ENCODE measurements around the gene KCNJ3. TPM values are rescaled to one million over a fixed set of nuclear protein-coding genes. Genes with fewer than 3 reads are reported as not detected.

Gene KCNJ3
- total RNA-seq, 1 experiment from 2014 or later = 0.31 TPM

DNA sequence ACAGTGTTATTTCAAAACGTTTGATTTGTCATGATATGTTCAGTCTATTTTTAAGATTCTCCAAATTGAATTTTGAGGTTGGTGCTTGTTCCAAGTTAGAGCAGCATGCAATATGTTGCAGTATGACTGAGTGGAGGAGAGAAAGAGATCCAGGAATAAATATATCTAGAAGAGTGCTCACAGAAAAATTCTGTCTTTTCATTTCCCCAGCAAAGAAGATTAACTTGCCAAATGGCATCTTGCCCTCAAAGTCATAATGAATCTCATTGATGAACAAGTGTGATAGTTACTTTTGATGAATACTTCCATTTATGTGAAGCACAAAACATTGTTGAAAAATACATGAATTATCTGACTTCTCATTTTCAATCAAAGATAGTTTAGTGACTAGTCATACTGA lies 95.9 kb downstream of the KCNJ3 start:
- Mint-ChIP-seq H3K4me1 (peaks cover 12% of the 10 kb centered on the region), H3K27me3 (ENCODE audit: low read depth) (no peaks in the 10 kb centered on the region), H3K27ac (no peak overlapping the region), H3K36me3 (no peaks in the 10 kb centered on the region), H3K9me3 (no peaks in the 10 kb centered on the region), H3K4me3 (no peak overlapping the region)
- ChIA-PET CTCF (no interaction called here), POLR2A (no interaction called here)
- ATAC-seq (no peak), DNase-seq (ENCODE audit: low spot score) (no peak)
- TF ChIP-seq, protein P1, sequence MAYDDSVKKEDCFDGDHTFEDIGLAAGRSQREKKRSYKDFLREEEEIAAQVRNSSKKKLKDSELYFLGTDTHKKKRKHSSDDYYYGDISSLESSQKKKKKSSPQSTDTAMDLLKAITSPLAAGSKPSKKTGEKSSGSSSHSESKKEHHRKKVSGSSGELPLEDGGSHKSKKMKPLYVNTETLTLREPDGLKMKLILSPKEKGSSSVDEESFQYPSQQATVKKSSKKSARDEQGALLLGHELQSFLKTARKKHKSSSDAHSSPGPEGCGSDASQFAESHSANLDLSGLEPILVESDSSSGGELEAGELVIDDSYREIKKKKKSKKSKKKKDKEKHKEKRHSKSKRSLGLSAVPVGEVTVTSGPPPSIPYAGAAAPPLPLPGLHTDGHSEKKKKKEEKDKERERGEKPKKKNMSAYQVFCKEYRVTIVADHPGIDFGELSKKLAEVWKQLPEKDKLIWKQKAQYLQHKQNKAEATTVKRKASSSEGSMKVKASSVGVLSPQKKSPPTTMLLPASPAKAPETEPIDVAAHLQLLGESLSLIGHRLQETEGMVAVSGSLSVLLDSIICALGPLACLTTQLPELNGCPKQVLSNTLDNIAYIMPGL (CRISPR knock-in tag; IDR thresholded peaks at IDR 0.05) = no peak
- TF ChIP-seq, protein P2, sequence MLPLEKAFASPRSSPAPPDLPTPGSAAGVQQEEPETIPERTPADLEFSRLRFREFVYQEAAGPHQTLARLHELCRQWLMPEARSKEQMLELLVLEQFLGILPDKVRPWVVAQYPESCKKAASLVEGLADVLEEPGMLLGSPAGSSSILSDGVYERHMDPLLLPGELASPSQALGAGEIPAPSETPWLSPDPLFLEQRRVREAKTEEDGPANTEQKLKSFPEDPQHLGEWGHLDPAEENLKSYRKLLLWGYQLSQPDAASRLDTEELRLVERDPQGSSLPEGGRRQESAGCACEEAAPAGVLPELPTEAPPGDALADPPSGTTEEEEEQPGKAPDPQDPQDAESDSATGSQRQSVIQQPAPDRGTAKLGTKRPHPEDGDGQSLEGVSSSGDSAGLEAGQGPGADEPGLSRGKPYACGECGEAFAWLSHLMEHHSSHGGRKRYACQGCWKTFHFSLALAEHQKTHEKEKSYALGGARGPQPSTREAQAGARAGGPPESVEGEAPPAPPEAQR (CRISPR knock-in tag; IDR thresholded peaks at IDR 0.05) = no peak
- TF ChIP-seq MYBL2 (CRISPR knock-in tag; IDR thresholded peaks at IDR 0.05) (no peak), NFYB (CRISPR knock-in tag; conservative IDR thresholded peaks at IDR 0.05; ENCODE audit: low read depth) (no peak), SMAD3 (CRISPR knock-in tag; IDR thresholded peaks at IDR 0.05; ENCODE audit: borderline replicate concordance) (no peak), JUN (CRISPR knock-in tag; IDR thresholded peaks at IDR 0.05) (no peak), NFATC4 (CRISPR knock-in tag; IDR thresholded peaks at IDR 0.05) (no peak), NR1H2 (CRISPR knock-in tag; IDR thresholded peaks at IDR 0.05) (no peak), HMGA2 (CRISPR knock-in tag; IDR thresholded peaks at IDR 0.05) (no peak), ZNF671 (CRISPR knock-in tag; IDR thresholded peaks at IDR 0.05) (no peak), TCF7 (CRISPR knock-in tag; IDR thresholded peaks at IDR 0.05; ENCODE audit: low read depth) (no peak), NR2C2 (CRISPR knock-in tag; IDR thresholded peaks at IDR 0.05) (no peak), FOXJ3 (CRISPR knock-in tag; IDR thresholded peaks at IDR 0.05; ENCODE audit: borderline replicate concordance) (no peak), JAZF1 (CRISPR knock-in tag; IDR thresholded peaks at IDR 0.05) (no peak), FOXP1 (CRISPR knock-in tag; IDR thresholded peaks at IDR 0.05; ENCODE audit: borderline replicate concordance) (no peak)
- TF ChIP-seq, protein P3, sequence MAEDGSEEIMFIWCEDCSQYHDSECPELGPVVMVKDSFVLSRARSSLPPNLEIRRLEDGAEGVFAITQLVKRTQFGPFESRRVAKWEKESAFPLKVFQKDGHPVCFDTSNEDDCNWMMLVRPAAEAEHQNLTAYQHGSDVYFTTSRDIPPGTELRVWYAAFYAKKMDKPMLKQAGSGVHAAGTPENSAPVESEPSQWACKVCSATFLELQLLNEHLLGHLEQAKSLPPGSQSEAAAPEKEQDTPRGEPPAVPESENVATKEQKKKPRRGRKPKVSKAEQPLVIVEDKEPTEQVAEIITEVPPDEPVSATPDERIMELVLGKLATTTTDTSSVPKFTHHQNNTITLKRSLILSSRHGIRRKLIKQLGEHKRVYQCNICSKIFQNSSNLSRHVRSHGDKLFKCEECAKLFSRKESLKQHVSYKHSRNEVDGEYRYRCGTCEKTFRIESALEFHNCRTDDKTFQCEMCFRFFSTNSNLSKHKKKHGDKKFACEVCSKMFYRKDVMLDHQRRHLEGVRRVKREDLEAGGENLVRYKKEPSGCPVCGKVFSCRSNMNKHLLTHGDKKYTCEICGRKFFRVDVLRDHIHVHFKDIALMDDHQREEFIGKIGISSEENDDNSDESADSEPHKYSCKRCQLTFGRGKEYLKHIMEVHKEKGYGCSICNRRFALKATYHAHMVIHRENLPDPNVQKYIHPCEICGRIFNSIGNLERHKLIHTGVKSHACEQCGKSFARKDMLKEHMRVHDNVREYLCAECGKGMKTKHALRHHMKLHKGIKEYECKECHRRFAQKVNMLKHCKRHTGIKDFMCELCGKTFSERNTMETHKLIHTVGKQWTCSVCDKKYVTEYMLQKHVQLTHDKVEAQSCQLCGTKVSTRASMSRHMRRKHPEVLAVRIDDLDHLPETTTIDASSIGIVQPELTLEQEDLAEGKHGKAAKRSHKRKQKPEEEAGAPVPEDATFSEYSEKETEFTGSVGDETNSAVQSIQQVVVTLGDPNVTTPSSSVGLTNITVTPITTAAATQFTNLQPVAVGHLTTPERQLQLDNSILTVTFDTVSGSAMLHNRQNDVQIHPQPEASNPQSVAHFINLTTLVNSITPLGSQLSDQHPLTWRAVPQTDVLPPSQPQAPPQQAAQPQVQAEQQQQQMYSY (CRISPR knock-in tag; IDR thresholded peaks at IDR 0.05) = no peak
- TF ChIP-seq, protein P4, sequence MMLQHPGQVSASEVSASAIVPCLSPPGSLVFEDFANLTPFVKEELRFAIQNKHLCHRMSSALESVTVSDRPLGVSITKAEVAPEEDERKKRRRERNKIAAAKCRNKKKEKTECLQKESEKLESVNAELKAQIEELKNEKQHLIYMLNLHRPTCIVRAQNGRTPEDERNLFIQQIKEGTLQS (CRISPR knock-in tag; conservative IDR thresholded peaks at IDR 0.05) = no peak
- TF ChIP-seq, protein P5, sequence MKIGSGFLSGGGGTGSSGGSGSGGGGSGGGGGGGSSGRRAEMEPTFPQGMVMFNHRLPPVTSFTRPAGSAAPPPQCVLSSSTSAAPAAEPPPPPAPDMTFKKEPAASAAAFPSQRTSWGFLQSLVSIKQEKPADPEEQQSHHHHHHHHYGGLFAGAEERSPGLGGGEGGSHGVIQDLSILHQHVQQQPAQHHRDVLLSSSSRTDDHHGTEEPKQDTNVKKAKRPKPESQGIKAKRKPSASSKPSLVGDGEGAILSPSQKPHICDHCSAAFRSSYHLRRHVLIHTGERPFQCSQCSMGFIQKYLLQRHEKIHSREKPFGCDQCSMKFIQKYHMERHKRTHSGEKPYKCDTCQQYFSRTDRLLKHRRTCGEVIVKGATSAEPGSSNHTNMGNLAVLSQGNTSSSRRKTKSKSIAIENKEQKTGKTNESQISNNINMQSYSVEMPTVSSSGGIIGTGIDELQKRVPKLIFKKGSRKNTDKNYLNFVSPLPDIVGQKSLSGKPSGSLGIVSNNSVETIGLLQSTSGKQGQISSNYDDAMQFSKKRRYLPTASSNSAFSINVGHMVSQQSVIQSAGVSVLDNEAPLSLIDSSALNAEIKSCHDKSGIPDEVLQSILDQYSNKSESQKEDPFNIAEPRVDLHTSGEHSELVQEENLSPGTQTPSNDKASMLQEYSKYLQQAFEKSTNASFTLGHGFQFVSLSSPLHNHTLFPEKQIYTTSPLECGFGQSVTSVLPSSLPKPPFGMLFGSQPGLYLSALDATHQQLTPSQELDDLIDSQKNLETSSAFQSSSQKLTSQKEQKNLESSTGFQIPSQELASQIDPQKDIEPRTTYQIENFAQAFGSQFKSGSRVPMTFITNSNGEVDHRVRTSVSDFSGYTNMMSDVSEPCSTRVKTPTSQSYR (CRISPR knock-in tag; IDR thresholded peaks at IDR 0.05) = no peak
- TF ChIP-seq, protein P6, sequence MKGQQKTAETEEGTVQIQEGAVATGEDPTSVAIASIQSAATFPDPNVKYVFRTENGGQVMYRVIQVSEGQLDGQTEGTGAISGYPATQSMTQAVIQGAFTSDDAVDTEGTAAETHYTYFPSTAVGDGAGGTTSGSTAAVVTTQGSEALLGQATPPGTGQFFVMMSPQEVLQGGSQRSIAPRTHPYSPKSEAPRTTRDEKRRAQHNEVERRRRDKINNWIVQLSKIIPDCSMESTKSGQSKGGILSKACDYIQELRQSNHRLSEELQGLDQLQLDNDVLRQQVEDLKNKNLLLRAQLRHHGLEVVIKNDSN (CRISPR knock-in tag; IDR thresholded peaks at IDR 0.05) = no peak
- TF ChIP-seq, protein P7, sequence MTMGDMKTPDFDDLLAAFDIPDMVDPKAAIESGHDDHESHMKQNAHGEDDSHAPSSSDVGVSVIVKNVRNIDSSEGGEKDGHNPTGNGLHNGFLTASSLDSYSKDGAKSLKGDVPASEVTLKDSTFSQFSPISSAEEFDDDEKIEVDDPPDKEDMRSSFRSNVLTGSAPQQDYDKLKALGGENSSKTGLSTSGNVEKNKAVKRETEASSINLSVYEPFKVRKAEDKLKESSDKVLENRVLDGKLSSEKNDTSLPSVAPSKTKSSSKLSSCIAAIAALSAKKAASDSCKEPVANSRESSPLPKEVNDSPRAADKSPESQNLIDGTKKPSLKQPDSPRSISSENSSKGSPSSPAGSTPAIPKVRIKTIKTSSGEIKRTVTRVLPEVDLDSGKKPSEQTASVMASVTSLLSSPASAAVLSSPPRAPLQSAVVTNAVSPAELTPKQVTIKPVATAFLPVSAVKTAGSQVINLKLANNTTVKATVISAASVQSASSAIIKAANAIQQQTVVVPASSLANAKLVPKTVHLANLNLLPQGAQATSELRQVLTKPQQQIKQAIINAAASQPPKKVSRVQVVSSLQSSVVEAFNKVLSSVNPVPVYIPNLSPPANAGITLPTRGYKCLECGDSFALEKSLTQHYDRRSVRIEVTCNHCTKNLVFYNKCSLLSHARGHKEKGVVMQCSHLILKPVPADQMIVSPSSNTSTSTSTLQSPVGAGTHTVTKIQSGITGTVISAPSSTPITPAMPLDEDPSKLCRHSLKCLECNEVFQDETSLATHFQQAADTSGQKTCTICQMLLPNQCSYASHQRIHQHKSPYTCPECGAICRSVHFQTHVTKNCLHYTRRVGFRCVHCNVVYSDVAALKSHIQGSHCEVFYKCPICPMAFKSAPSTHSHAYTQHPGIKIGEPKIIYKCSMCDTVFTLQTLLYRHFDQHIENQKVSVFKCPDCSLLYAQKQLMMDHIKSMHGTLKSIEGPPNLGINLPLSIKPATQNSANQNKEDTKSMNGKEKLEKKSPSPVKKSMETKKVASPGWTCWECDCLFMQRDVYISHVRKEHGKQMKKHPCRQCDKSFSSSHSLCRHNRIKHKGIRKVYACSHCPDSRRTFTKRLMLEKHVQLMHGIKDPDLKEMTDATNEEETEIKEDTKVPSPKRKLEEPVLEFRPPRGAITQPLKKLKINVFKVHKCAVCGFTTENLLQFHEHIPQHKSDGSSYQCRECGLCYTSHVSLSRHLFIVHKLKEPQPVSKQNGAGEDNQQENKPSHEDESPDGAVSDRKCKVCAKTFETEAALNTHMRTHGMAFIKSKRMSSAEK (CRISPR knock-in tag; IDR thresholded peaks at IDR 0.05; ENCODE audit: borderline replicate concordance) = no peak

Data from WTC11 (cell line).